HG03575 (cell line): ENCODE results near the gene KERA.

Experiments used
- ATAC-seq: cut with Tn5 transposase; IDR thresholded peaks from one replicate; pipeline ENCODE4 v1.9.1; 2021; ENCODE audit not compliant: unreplicated experiment, insufficient number of reproducible peaks, low FRiP score; ENCODE audit errors: extremely low read depth

KERA gene

DNA sequence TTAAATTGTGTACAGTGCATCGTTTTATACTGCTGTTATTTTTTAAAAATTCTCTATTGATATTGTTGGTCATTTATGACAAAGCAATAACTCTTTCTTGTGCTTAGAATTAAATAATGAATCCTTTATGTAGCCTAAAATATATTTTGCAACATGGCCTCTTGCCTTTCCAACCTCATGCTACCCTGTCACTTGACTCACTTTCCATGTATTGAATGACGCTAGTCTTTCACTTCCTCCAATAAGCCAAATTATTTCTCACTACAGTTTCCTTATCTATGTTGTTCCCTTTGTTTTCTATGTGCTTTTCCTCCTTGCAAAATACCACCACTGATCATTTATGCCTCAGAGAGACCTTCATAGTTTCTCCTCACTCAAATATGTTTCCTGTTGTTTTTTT is 36.7 kb downstream of the KERA start:
- no peak for ATAC-seq

DNA sequence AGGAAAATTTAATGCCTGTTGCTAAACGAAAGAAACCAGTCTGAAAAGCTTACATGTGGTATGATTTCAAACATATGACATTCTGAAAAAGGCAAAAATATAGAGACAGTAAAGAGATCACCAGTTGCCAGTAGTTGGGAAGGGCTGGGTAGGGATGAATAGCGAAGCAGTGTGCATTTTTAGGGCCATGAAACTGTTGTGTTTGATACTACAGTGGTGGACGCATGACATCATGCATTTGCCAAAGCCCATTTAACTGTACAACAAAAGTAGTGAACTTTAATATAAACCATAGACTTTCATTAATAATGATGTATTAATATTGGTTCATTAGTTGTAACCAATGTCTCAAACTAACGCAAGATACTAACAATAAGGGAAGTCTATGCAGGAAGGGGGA is 38.4 kb downstream of the KERA start:
- ATAC-seq, result no peak

- no peak for ATAC-seq
Observed at GRCh38 chr12:91017511-91018263, 40.1 kb downstream of the KERA start.

- ATAC-seq, result no peak
Observed at GRCh38 chr12:91017043-91017442, 40.8 kb downstream of the KERA start.

GRCh38 chr12:91009319-91009950 is 48.4 kb downstream of the KERA start:
- ATAC-seq, result peak; percentile 90

DNA sequence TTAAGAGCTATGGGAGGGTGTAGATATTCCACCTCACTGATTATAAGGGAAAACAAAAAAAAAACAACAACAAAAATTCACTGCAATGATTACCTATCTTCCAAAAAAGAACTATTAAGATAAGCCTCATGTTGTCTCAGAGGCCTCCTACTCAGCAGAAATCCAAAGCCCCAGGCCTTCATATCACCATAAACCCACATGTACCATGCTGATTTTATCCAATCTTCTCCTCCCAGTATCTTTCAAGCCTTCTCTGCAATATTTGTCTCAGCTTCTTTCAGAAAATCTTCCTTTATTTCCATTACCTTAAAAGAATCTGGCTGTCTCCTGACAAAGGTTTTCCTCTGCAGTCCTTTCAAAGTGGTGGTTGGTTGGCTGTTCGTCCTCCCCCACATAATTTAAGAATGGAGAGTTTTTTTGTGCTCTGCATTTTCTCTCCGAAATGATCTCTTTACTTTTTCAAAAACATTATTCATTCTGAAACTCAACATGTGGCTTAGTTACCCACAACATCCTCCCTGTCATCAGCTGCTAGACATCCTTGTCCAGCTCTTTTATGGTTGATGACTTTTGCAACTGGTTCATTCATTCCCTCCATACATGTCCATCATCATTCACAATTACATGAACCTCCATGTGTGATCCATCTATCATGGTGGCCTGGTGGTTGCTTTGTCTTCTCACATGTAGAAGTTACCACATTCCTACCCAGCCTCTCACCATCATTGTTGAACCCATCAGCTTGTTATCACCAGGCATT is 50.1 kb downstream of the KERA start:
- ATAC-seq, result peak; percentile 69

GRCh38 chr12:91004872-91005271 is 53.0 kb downstream of the KERA start, which contains the start of gene EPYC:
EPYC (minus strand) TSS chr12:91004972; CDS start chr12:91002565, 2,407 bp downstream.
- ATAC-seq, result no peak

- no peak for ATAC-seq
Observed at GRCh38 chr12:91003737-91004136, 54.1 kb downstream of the KERA start.

DNA sequence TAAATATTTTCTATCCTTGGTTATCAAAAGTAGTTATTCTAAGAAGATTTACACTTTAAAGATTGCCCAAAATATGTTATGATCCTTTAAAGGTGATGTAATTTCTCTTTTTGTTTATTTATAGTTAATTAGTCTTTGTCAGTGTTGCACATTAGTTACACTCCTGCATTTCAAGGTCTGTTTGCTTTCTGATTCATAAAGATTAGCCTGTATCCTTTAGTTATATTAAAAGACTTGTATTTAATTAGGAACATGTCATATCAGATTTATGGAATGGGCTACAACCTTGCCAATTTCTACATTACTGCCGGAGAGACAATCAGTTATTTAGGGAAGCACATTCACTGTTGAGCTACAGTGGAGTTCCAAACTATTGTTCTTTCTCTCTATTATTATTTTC is 56.5 kb downstream of the KERA start:
- no peak for ATAC-seq
